Lower leg skin (tissue), 4 donors: Measurements from ENCODE around the gene MORC1. TPM values are rescaled to one million over a fixed set of nuclear protein-coding genes. Genes with fewer than 3 reads are reported as not detected.

Experiments used
- DNase-seq, 2 donors: peaks; one replicate each; pipeline ENCODE4 v3.0.0-alpha.2; 2019; ENCODE audit warnings: low spot score in 2 of 2
- H3K4me3 ChIP-seq: fragments of 200-600 bp; sonication (generic); 2 replicates; pipeline ENCODE4 v1.5.1; 2017; ENCODE audit warnings: mild to moderate bottlenecking, low read depth; ENCODE audit not compliant: poor library complexity, severe bottlenecking
- CTCF ChIP-seq, 3 donors: fragments of 450-650 bp; IDR thresholded peaks; one replicate each; pipeline ENCODE4 v1.5.1; 2016; ENCODE audit warnings: antibody characterized with exemption in 3 of 3, mild to moderate bottlenecking in 3 of 3, moderate library complexity in 2 of 3
- POLR2A ChIP-seq, 2 donors: fragments of 450-650 bp; IDR thresholded peaks; one replicate each; pipeline ENCODE4 v1.6.1; 2016 to 2017; ENCODE audit warnings: antibody characterized with exemption in 2 of 2, mild to moderate bottlenecking in 1 of 2, moderate library complexity in 1 of 2
- whole genome bisulfite sequencing, 2 donors: methylation state at CpG; one replicate each; pipeline ENCODE4 v1.1.5; 2018; 5-methylcytosine and 5-hydroxymethylcytosine counted together
- intact Hi-C: fragments of 100-400 bp; cut with DNase I; formaldehyde crosslinking; loops from one replicate; pipeline ENCODE4 v1.15.0; 2023; ENCODE audit warnings: low total_unique reads
- total RNA-seq, 4 donors: library from RNA; depleted of rRNA; stranded (reverse); fragments of >200 nt; gene quantifications; one replicate each; pipeline ENCODE4 v1.1.0, GENCODE V29; 2016

The MORC1 gene
- total RNA-seq, 4 donors from 2014 or later = not detected

- DNase-seq = no peak
- TF ChIP-seq CTCF (IDR thresholded peaks at IDR 0.05) (no peak), POLR2A (IDR thresholded peaks at IDR 0.05) (no peak)
- intact Hi-C loops = no loop called here
- WGBS, 2 donors = 88 to 90% methylated on average over 1 of the region's 1 CpG
- H3K4me3 ChIP-seq = no peak overlapping the region
Observed at GRCh38 chr3:109035082-109035481, 82.9 kb downstream of the MORC1 start.

- no peak for DNase-seq
- TF ChIP-seq POLR2A (IDR thresholded peaks at IDR 0.05) = no peak
- TF ChIP-seq CTCF (IDR thresholded peaks at IDR 0.05) = no peak
- WGBS, 2 donors = 28 to 33% methylated on average over 3 of the region's 3 CpGs
- no peak overlapping the region for H3K4me3 ChIP-seq
- intact Hi-C loops = no loop called here
Observed at GRCh38 chr3:109033000-109033660, 84.8 kb downstream of the MORC1 start.

- H3K4me3 ChIP-seq = no peak overlapping the region
- intact Hi-C loops = no loop called here
- no peak for DNase-seq
- WGBS, 2 donors = 89% methylated on average over 7 of the region's 7 CpGs
- TF ChIP-seq POLR2A (IDR thresholded peaks at IDR 0.05) (no peak), CTCF (IDR thresholded peaks at IDR 0.05) (no peak)
Observed at GRCh38 chr3:109028753-109029152, 89.2 kb downstream of the MORC1 start.

- no peak overlapping the region for H3K4me3 ChIP-seq
- intact Hi-C loops = no loop called here
- no peak for TF ChIP-seq POLR2A (IDR thresholded peaks at IDR 0.05)
- no peak for TF ChIP-seq CTCF (IDR thresholded peaks at IDR 0.05)
- no peak for DNase-seq
Observed at GRCh38 chr3:109026821-109027220, 91.1 kb downstream of the MORC1 start.

- TF ChIP-seq POLR2A (IDR thresholded peaks at IDR 0.05) = no peak
- no peak for TF ChIP-seq CTCF (IDR thresholded peaks at IDR 0.05)
- no peak overlapping the region for H3K4me3 ChIP-seq
- intact Hi-C loops = no loop called here
- DNase-seq = no peak
Observed at GRCh38 chr3:109025896-109026295, 92.0 kb downstream of the MORC1 start.

GRCh38 chr3:109023656-109024254 lies 94.2 kb downstream of the MORC1 start:
- 30 to 34% methylated on average over 3 of the region's 3 CpGs for WGBS, 2 donors
- no peak for TF ChIP-seq CTCF (IDR thresholded peaks at IDR 0.05)
- TF ChIP-seq POLR2A (IDR thresholded peaks at IDR 0.05) = no peak
- intact Hi-C loops = no loop called here
- no peak overlapping the region for H3K4me3 ChIP-seq
- DNase-seq = peak in 1 of 2 donors; percentile 16
